ENCODE data around the gene FLT1. TPM values are rescaled to one million over a fixed set of nuclear protein-coding genes. Genes with fewer than 3 reads are reported as not detected.

The FLT1 gene
- polyA plus RNA-seq, 1 donor (not counting 4 experiments of a cell fraction or from before 2014, with no cell fraction given) = 0.01 TPM

DNA sequence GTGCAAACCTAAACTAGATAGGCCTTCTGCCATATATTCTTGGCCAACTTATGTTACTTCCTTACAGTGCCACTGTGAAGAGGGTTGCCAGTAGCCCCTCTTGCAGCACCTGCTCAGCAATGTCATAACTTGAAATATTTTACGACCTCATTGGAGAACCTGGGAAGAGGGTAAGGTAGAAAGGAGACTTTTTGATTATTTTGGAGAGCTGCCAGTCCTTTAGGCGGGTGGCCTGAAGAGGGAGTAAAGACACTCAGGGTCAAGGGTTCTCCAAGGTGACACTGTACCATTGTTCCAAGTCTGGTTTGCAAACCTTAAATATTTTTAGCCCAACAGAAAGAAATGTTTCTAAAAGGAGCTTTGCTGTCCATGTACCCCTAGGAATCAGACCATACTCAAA is 118.3 kb downstream of the FLT1 start:
- Histone ChIP-seq H3K27me3 (ENCODE audit: control insufficient read depth, extremely low read depth, insufficient read depth, low read length) (no peaks in the 10 kb centered on the region), H3K27ac (ENCODE audit: control insufficient read depth, insufficient read depth, low read length) (no peak overlapping the region), H3K4me3 (ENCODE audit: control insufficient read depth in 2 of 3, extremely low read depth in 1 of 3, insufficient read depth in 2 of 3, low read depth in 1 of 3, low read length in 3 of 3) (no peak overlapping the region), H3K9me1 (ENCODE audit: control insufficient read depth, extremely low read depth, insufficient read depth, low read length) (no peaks in the 10 kb centered on the region), H4K20me1 (ENCODE audit: control insufficient read depth, extremely low read depth, insufficient read depth, low read length) (no peaks in the 10 kb centered on the region), H3K79me2 (ENCODE audit: control insufficient read depth, insufficient read depth, low read length) (no peaks in the 10 kb centered on the region), H2AFZ (ENCODE audit: control insufficient read depth, low read length) (no peak overlapping the region), H3K36me3 (ENCODE audit: control insufficient read depth in 2 of 2, extremely low read depth in 1 of 2, insufficient read depth in 2 of 2, low read length in 2 of 2) (no peaks in the 10 kb centered on the region), H3K9me3 (ENCODE audit: control insufficient read depth, low read depth, low read length) (no peaks in the 10 kb centered on the region), H3K4me2 (ENCODE audit: control insufficient read depth, extremely low read depth, insufficient read depth, low read depth, low read length) (no peak overlapping the region), H3K9ac (ENCODE audit: control insufficient read depth, extremely low read depth, insufficient read depth, low read length) (no peak overlapping the region), H3K4me1 (ENCODE audit: control insufficient read depth, extremely low read depth, insufficient read depth, low read length) (no peaks in the 10 kb centered on the region)
- FAIRE-seq = no peak
- TF ChIP-seq EZH2 (IDR thresholded peaks at IDR 0.05; ENCODE audit: low read length) = no peak
- TF ChIP-seq CTCF (optimal IDR thresholded peaks at IDR 0.05 in 1 of 3, IDR thresholded peaks at IDR 0.05 in 1 of 3, conservative IDR thresholded peaks at IDR 0.05 in 1 of 3; ENCODE audit: extremely low read depth in 1 of 3, insufficient read depth in 2 of 3, low read length in 3 of 3) = no peak
- dilution Hi-C loops (cut with MboI; ENCODE audit: extremely low pct_ligation_motif_present, low sequenced_read_pairs) = no loop called here
- no peak for DNase-seq (ENCODE audit: low read depth, low spot score)

- Histone ChIP-seq H3K36me3 (ENCODE audit: control insufficient read depth in 2 of 2, extremely low read depth in 1 of 2, insufficient read depth in 2 of 2, low read length in 2 of 2) (no peaks in the 10 kb centered on the region), H3K9me3 (ENCODE audit: control insufficient read depth, low read depth, low read length) (no peaks in the 10 kb centered on the region), H3K9me1 (ENCODE audit: control insufficient read depth, extremely low read depth, insufficient read depth, low read length) (no peaks in the 10 kb centered on the region), H3K9ac (ENCODE audit: control insufficient read depth, extremely low read depth, insufficient read depth, low read length) (no peak overlapping the region), H3K27ac (ENCODE audit: control insufficient read depth, insufficient read depth, low read length) (no peak overlapping the region), H3K4me1 (ENCODE audit: control insufficient read depth, extremely low read depth, insufficient read depth, low read length) (no peaks in the 10 kb centered on the region), H3K4me2 (ENCODE audit: control insufficient read depth, extremely low read depth, insufficient read depth, low read depth, low read length) (no peak overlapping the region), H3K4me3 (ENCODE audit: control insufficient read depth in 2 of 3, extremely low read depth in 1 of 3, insufficient read depth in 2 of 3, low read depth in 1 of 3, low read length in 3 of 3) (no peak overlapping the region), H4K20me1 (ENCODE audit: control insufficient read depth, extremely low read depth, insufficient read depth, low read length) (no peaks in the 10 kb centered on the region), H2AFZ (ENCODE audit: control insufficient read depth, low read length) (no peak overlapping the region), H3K79me2 (ENCODE audit: control insufficient read depth, insufficient read depth, low read length) (no peaks in the 10 kb centered on the region), H3K27me3 (ENCODE audit: control insufficient read depth, extremely low read depth, insufficient read depth, low read length) (no peaks in the 10 kb centered on the region)
- TF ChIP-seq EZH2 (IDR thresholded peaks at IDR 0.05; ENCODE audit: low read length) = no peak
- no peak for TF ChIP-seq CTCF (optimal IDR thresholded peaks at IDR 0.05 in 1 of 3, IDR thresholded peaks at IDR 0.05 in 1 of 3, conservative IDR thresholded peaks at IDR 0.05 in 1 of 3; ENCODE audit: extremely low read depth in 1 of 3, insufficient read depth in 2 of 3, low read length in 3 of 3)
- DNase-seq (ENCODE audit: low read depth, low spot score) (no peak), FAIRE-seq (no peak)
- dilution Hi-C loops (cut with MboI; ENCODE audit: extremely low pct_ligation_motif_present, low sequenced_read_pairs) = no loop called here
These were observed 119.5 kb downstream of the FLT1 start for GRCh38 chr13:28375250-28375930.
